ENCODE results near the gene BPIFB1.

DNA sequence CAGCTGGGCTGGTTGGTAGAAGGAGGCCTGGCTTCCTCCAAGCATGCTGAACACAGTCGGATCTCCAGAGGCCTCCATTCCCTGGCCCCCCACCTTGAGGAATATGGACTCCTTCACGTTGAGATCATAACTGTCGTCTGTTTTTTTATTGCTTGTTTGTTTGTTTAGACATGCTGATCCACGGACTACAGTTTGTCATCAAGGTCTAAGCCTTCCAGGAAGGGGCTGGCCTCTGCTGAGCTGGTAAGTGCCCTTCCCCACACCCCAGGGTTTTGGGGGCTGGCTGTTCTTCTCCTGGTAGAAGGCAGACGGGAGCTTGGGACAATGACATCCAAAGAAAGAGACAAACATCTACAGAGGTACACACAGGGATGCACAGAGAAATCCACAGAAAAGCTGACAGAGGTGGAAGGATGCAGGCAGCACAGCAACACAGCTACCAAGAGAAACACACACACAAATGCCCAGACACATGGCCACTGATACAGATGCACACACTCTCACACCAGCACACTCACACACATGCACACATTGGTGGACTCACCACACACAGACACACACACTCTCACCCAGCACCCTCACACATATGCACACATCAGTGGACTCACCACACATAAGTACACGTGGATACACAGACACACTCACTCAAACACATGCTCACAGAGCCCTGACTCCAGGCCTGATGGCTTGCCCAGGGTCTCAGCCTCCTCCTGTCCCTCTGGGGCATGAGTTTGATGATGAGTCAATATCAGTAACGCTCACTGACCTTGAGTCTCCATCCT, 40.5 kb upstream of the BPIFB1 start:
- TF ChIP-seq, protein P1, sequence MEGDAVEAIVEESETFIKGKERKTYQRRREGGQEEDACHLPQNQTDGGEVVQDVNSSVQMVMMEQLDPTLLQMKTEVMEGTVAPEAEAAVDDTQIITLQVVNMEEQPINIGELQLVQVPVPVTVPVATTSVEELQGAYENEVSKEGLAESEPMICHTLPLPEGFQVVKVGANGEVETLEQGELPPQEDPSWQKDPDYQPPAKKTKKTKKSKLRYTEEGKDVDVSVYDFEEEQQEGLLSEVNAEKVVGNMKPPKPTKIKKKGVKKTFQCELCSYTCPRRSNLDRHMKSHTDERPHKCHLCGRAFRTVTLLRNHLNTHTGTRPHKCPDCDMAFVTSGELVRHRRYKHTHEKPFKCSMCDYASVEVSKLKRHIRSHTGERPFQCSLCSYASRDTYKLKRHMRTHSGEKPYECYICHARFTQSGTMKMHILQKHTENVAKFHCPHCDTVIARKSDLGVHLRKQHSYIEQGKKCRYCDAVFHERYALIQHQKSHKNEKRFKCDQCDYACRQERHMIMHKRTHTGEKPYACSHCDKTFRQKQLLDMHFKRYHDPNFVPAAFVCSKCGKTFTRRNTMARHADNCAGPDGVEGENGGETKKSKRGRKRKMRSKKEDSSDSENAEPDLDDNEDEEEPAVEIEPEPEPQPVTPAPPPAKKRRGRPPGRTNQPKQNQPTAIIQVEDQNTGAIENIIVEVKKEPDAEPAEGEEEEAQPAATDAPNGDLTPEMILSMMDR (IDR thresholded peaks at IDR 0.05; ENCODE audit: extremely low read depth in 1 of 2, insufficient read depth in 1 of 2, low read depth in 1 of 2, low read length in 2 of 2), result no peak
- TF ChIP-seq POLR2AphosphoS5 (IDR thresholded peaks at IDR 0.05; ENCODE audit: insufficient read depth, low read depth, low read length), result no peak
- TF ChIP-seq, protein P2, sequence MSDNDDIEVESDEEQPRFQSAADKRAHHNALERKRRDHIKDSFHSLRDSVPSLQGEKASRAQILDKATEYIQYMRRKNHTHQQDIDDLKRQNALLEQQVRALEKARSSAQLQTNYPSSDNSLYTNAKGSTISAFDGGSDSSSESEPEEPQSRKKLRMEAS (IDR thresholded peaks at IDR 0.05; ENCODE audit: insufficient read depth, insufficient read length), result no peak
